Stimulated activated naive CD8-positive, alpha-beta T cell treated with anti-CD3 and anti-CD28 coated beads, Interleukin-15, Interleukin-2, amounts not matched to agents 100 U/mL and 50 U/mL, for 24 hours (primary cell): Measurements from ENCODE around the gene SMIM22.

Source experiments
- ATAC-seq: fragments of 150-1000 bp; cut with Tn5 transposase; one replicate; pipeline ENCODE4 v1.10.0; 2021
- DNase-seq: peaks from one replicate; pipeline ENCODE4 v3.0.0; 2021

Gene SMIM22

GRCh38 chr16:4796982-4797804 is 2.0 kb downstream of the SMIM22 start:
- ATAC-seq = no peak

GRCh38 chr16:4797805-4798252 is 2.7 kb downstream of the SMIM22 start:
- ATAC-seq = no peak

More at GRCh38 chr16:4796982-4797804, 2.0 kb downstream of the SMIM22 start:
- no peak for DNase-seq

DNA sequence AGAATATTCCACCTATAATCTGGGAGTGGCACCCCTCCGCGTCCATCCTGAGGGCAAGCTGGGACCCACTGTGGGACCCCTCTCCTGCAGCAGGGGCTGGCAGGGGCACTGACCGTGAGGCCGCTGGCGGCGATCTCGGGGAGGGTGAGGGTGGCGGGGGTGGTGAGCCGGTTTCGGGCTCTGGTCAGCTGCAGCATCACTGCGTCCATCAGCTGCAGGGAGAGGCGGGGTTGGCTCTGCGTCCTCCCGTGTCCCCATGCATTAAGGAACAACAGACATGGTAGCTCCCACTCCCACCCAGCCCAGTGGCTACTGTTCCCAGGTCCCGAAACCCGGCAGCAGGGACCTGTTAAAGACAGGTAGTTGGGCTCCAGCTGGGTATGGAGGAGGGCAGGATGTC is 3.3 kb downstream of the SMIM22 start:
- DNase-seq = no peak
- no peak for ATAC-seq

More at GRCh38 chr16:4797805-4798252, 2.7 kb downstream of the SMIM22 start:
- DNase-seq = no peak

DNA sequence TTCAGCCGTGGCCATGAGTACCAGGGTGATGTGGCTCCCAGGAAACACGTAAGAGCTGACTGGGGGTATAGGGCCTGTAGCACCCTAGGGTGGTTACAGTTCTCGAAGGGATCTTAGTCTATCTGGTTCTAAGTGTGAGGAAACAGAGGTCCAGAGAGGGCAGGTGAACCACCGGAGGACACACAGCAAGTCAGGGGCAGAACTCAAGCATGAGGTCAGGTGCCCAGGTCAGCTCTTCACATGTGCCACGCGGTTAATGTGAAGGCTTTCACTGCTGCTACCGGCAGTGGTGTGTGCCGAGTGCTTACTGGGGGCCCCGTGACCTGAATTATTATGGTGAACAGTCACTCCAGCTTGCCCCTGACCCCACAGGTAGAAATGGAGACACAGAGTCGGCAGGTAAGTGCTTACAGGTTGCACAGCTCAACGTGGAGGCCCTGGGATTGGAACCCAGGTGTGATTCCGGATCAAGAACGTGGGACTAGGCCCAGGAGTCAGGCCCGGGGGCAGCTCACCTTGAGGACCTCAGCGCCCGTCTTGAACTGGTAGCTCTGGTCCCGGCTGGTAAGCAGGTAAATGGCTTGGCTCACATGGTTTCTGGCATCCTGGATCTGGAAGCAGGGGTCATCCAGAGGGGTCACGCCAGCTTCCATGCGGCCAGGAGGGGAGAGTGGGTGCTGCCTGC is 4.1 kb downstream of the SMIM22 start:
- ATAC-seq (no peak), DNase-seq (no peak)

DNA sequence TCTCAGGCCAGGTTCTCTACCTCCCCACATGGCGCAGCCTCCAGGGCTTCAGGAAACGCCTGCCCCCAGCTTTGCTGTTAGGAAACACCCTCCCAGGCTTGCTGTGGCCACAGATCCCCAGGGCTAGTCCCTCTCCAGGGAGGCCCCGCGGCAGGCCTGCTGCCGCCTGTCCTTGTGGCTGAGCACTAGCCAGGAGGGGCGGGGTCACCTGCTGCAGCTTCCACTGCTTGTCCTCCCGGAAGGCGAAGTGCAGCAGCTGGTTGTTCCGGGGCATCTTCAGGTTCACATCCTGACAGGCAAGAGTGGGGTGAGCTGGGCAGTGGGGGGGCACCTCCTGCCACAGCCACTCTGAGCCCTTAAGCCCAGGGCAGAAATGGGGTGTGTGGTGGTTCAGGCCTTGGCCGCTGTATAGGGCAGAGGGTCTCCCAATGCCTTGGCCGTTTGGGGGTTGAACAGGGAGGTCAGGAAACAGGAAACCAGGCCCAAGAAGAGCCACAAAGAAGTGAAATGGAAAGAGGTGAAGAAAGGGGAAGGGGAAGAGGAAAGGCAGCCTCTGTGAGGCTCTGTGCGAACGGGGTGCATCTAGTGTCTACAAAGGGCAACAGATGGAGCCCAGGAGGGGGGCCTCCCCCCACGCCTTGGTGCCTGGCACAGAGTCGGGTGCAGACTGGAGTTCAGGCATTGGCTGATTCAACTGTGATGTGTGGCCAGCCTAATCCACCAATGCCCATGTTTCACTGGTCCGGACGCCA is 5.3 kb downstream of the SMIM22 start:
- DNase-seq = no peak

GRCh38 chr16:4801051-4801961 is 6.1 kb downstream of the SMIM22 start:
- no peak for DNase-seq
- ATAC-seq = no peak

More for the DNA sequence above, 5.3 kb downstream of the SMIM22 start:
- no peak for ATAC-seq

GRCh38 chr16:4801962-4802658 is 6.9 kb downstream of the SMIM22 start, which contains the start of gene ROGDI:
Gene ROGDI (minus strand): TSS chr16:4802633. CDS start chr16:4802571, 62 bp downstream.
- ATAC-seq (peak; percentile 57), DNase-seq (peak; percentile 72)

- DNase-seq (peak; percentile 92), ATAC-seq (peak; percentile 97)
These were observed 7.6 kb downstream of the SMIM22 start for GRCh38 chr16:4802659-4803287.

DNA sequence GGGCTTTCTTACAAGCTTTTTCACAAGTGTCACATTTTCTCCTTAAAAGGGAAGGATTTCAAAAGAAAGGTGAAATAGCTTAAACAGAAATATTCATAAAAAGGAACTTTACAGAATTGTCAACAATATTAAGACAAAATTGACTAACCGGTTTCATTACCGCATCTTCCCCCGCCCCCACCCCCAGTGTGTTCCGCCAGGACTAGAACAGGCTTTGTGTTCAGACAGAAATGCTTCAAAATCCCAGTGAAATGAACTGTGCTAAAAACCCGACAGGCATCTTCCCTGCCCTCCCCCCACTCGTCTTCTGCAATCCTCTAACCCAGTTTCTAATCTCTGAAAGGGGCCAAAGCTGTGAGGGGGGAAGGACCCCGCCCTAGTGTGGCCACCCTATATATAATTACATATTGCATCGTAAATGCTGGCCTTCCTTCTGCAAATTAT is 8.3 kb downstream of the SMIM22 start:
- ATAC-seq (no peak), DNase-seq (no peak)

- DNase-seq (no peak), ATAC-seq (no peak)
These were observed 9.0 kb downstream of the SMIM22 start for GRCh38 chr16:4803898-4804762.

- no peak for ATAC-seq
- no peak for DNase-seq
These were observed 10.1 kb downstream of the SMIM22 start for GRCh38 chr16:4805231-4805630.

GRCh38 chr16:4806280-4806679 is 11.1 kb downstream of the SMIM22 start:
- ATAC-seq = no peak
- DNase-seq = no peak

DNA sequence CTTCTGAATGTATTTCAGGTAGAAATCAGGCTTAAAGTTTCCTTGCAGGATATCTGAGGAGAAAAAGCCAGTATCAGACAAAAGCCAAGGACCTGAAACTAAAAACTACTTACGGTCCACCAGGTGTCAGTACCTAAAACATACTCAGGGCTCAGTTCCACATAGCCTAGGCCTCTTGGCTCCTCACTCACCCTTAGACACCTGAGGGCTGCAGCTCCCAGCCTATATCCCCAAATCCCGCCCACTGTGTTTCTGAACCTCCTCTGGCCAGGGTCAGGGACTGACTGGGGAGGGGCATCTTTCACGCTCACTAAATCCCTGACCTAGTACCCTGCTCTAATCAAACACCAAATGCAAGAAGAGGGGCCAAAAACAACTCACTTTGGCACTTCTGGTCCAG is 16.1 kb downstream of the SMIM22 start:
- ATAC-seq (no peak), DNase-seq (no peak)

DNA sequence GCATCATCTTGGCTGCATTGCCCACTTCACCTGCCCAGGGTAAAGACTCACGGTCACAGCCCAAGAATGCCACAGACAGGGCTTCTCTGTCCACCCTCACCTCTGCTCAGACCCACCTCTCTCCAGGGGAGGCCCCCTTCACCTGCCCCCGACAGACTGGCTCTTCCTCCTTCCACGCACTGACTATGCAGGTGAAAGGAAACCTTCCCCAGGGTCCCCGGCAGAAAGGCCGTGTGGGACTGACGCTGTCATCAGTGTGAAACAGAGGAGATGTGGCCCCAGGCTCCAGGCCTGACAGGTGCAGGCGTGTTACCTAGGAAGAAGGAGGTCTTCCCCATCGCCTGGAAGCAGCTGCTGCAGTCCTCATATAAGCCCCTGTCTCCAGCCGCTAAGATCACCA is 16.6 kb downstream of the SMIM22 start:
- ATAC-seq = no peak
- no peak for DNase-seq

- no peak for ATAC-seq
- DNase-seq = no peak
These were observed 18.3 kb downstream of the SMIM22 start for GRCh38 chr16:4813251-4814003.

- no peak for ATAC-seq
These were observed 18.9 kb downstream of the SMIM22 start for GRCh38 chr16:4814046-4814445.

DNA sequence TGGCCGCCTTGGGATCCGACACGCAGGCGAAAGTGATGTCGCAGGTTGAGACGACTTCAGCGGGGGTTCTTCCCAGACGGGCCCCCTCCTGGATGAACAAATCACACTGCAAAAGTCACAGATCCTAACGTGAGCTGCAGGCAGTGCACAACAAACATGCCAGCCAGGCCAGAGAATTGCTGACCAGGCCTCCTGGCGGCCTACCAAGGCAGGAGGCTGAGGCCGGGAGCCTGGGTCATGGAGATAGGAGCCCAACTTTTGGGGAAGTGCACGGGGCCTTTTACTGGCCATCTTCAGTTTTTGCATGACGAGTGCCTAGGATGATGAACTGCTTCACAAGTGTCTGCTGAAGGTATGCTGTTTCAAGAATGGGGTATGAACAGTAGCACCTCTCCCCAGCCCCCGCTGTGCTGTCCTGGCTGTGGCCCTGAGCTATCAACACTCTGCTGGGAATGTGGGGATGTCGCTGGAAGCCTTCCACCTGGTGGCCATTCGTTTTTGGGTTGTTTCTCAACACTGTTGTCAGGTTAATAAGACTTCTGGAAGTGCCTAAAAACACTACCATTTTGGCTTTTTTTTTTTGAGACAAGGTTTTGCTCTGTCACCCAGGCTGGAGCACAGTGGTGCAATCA is 19.5 kb downstream of the SMIM22 start:
- ATAC-seq (no peak), DNase-seq (no peak)

More at GRCh38 chr16:4814046-4814445, 18.9 kb downstream of the SMIM22 start:
- DNase-seq = no peak

DNA sequence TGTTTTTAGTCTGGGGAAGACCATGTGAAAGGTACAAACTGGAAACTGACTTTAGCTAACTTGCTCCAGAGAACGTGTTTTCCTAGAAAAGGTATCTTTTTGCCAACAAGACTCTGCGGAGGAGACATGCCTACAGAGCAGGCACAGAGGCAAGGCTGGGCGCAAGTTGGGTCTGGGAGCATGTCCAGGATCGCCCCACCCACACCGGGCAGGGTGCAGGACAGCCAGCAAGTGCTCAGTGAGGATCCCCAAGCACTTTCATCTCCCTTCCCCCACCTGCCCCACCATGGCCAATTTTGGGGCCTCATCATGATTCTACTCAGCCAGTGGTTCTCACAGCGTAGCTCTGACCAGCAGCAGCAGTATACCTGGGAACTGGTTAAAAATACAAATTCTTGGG is 25.5 kb downstream of the SMIM22 start:
- DNase-seq (no peak), ATAC-seq (no peak)
